GM19025 (cell line): ENCODE data around the gene CROCC2.
"Not testable (repeated sequence)": the region's sequence is repeated elsewhere in the genome, so short reads cannot be mapped to it uniquely, and the experiment has no call there.

Experiments
- ATAC-seq: cut with Tn5 transposase; IDR thresholded peaks from one replicate; pipeline ENCODE4 v1.9.1; 2021; ENCODE audit warnings: mild to moderate bottlenecking, low read depth, moderate library complexity; ENCODE audit not compliant: unreplicated experiment

Gene CROCC2

GRCh38 chr2:240963868-240964703 lies 58.0 kb downstream of the CROCC2 start:
- no peak for ATAC-seq

GRCh38 chr2:240964704-240965295 lies 58.7 kb downstream of the CROCC2 start:
- ATAC-seq: no peak

DNA sequence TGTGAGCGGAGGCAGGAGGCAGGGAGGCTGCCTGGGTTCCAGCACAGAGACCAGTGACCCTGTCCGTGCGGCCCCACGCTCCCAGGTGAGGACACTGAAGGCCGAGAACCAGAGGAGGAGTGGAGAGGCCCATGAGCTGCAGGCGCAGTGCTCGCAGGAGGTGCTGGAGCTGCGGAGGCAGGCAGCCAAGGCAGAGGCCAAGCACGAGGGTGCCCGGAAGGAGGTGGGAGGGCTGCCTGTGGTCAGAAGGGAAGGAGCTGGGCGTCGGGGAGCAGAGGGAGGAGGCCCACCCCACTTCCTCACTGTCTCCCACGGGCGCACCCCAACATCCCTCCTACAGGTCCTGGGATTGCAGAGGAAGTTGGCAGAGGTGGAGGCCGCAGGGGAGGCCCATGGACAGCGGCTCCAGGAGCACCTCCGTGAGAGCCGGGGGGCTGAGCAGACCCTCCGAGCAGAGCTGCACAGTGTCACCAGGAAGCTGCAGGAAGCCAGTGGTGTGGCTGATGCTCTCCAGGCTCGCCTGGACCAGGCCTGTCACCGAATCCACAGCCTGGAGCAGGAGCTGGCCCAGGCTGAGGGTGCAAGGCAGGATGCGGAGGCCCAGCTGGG lies 59.3 kb downstream of the CROCC2 start:
- no peak for ATAC-seq

DNA sequence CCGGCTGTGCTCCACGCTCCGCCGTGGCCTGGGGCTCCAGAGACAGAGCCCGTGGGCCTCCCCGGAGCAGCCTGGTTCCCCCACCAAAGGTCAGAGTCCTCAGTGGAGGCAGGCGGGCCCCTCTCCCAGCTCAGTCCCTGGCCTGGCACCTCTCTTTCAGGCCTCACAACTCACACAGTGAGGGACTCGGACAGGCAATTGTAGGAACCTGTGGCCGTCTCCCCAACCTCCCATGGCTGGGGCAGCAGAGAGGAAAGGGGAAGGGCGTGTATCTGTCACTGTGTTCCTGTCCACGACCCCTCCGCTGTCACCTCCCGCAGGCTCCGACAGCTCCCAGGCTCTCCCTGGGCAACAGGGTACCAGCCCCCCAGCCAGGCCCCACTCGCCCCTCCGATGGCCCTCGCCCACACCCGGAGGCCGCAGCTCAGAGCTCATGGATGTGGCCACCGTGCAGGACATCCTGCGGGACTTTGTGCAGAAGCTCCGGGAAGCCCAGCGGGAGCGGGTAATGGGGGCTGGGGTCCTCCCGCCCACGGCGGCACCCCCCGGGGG lies 59.8 kb downstream of the CROCC2 start:
- ATAC-seq: no peak

- no peak for ATAC-seq
Measured at GRCh38 chr2:240966457-240966905, 60.3 kb downstream of the CROCC2 start.

DNA sequence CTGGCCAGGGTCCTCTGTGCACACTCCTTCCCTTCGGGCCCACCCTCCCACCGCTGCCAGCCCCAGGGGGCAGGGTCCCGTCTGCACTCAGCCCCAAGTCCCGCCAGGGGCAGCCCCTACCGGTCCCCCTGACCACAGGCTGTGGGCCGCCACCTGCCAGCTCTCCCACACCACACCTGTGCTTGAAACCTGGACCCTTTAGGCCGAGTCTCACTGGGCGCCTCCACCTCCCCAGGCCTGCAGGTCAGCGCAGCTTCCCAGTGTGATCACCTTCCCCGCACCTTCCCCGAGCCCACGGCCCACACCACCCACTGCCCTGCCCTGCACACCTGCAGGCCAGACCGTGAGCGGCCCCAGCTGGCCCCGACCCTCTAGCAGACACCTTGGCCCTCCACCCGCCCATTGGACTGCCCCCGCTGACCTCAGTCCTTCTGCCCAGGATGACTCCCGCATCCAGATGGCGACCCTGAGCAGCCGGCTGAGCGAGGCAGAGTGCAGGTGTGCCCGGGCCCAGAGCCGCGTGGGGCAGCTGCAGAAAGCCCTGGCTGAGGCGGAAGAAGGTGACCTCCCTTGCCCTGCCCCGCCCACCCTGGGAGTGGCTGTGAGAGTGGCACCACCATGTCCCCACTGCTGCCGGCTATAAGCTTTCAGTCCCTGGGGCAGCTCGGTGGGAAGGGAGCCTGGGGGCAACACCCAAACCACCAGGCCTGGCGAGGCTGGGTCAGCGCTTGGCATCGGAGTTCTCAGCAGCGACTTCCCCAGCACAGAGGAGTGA lies 61.0 kb downstream of the CROCC2 start:
- ATAC-seq: no peak

GRCh38 chr2:240967681-240968621 lies 61.8 kb downstream of the CROCC2 start:
- no peak for ATAC-seq

DNA sequence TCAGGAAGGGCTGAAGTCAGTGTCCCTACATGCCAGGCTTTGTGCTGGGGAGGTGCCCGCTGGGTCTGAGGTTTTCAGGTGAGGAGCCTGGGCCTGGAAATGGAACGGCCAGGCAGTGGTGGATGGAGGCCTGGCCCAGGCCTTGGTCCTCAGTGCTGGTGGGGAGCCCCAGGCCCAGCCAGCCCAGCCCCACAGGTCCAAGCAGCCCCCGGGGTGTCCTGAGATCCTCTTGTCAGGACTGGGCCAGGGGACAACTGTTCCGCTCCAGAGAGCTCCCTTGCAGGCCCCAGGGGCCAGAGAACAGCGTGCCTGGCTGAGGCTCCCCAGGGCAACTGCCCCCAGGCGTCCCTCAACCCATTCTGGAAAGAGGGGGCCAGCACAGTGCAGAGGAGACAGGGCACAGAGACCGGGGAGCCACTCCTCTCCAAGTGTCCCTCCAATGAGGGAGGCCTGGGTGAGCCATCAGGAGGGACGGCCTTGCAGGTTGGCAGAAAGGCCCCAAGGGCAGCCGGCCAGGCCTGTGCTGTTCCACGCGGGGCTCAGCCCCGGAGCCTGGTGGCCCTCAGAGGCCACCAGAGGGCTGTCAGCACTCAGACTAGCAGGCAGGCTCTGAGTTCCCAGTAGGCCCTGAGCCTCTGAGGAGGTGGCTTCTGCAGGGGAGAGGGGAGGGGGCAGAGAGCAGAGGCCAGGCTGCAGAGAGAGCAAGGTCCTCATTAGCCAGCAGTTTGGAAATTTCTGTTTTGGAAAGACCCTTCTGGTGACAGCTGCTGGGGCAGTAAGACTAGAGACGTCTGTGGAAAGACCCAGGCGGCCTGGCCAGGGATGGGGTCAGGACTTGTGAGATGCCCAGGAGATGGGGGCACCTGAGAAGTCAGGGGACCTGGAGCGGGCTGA lies 62.8 kb downstream of the CROCC2 start:
- ATAC-seq: no peak

DNA sequence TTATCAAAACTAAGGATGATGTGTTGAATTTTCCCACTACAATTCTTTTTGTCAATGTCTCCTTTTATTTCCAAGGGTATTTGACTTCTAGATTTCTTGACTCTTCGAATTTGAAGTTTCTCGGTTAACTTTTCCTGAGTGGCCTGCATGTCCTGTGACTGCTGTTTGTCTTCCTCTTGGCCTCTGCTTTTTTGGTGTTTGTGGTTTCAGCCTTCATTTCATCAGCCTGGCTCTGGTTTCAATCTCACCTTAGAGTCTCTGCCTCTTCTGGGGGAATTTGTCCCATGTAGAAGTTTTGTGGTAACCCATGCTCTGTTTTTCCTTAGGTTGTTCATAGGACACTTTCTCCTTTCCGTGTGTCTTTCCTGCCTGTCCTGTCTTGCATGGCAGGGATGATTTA lies 64.0 kb downstream of the CROCC2 start:
- no peak for ATAC-seq

DNA sequence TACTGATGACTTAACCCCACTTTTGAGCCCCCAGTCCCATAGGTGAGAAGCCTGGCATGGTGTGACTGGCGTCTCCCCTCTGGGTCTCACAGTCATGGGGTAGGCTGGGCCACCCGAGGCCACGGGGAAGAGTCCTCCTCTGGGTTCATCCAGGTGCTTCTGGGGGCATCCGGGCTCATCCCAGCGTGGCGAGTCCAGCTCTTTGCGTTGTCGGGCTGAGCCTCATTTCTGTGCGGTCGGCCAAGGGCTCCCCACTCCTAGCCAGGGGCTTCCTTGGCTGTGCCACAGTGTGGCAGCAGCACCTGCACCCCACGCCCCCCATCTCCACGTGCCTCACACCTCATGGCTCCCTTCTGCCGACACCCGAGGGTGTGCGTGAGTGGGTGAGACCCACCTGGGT lies 64.7 kb downstream of the CROCC2 start:
- ATAC-seq: no peak

- no peak for ATAC-seq
Measured at GRCh38 chr2:240972201-240972600, 66.1 kb downstream of the CROCC2 start.

- no peak for ATAC-seq
Measured at GRCh38 chr2:240972636-240973521, 66.7 kb downstream of the CROCC2 start.

- no peak for ATAC-seq
Measured at GRCh38 chr2:240974771-240975572, 68.8 kb downstream of the CROCC2 start.

DNA sequence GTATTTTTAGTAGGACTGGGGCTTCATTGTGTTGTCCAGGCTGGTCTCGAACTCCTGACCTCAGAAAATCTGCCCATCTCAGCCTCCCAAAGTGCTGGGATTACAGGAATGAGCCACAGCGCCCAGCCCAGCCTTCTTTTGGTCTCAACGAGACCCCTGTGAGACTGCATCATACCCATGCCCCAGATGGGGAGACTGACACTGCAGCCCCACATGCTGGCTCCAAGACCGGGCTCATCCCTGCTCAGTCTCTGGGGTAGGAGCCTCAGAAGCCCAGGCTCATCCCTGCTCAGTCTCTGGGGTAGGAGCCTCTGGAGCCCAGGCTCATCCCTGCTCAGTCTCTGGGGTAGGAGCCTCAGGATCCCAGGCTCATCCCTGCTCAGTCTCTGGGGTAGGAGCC lies 69.8 kb downstream of the CROCC2 start:
- ATAC-seq: not testable (repeated sequence)

DNA sequence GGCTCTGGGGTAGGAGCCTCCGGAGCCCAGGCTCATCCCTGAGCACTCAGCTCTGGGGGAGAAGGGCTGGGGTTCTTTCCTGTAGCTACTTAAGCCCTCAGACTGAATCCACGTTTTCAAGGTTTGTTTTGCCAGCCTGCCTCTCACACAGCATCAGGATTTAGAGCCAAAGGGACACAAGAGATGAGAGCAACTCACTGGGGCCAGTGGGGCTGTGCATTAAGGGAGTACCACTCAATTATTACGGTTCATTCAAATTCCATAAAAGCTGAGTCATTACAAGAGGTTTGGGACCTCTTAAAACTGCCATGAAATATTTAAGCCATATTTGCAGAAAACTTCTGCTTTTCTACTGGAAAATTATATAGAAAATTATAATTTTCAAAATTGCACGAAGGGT lies 75.1 kb downstream of the CROCC2 start:
- ATAC-seq: no peak

DNA sequence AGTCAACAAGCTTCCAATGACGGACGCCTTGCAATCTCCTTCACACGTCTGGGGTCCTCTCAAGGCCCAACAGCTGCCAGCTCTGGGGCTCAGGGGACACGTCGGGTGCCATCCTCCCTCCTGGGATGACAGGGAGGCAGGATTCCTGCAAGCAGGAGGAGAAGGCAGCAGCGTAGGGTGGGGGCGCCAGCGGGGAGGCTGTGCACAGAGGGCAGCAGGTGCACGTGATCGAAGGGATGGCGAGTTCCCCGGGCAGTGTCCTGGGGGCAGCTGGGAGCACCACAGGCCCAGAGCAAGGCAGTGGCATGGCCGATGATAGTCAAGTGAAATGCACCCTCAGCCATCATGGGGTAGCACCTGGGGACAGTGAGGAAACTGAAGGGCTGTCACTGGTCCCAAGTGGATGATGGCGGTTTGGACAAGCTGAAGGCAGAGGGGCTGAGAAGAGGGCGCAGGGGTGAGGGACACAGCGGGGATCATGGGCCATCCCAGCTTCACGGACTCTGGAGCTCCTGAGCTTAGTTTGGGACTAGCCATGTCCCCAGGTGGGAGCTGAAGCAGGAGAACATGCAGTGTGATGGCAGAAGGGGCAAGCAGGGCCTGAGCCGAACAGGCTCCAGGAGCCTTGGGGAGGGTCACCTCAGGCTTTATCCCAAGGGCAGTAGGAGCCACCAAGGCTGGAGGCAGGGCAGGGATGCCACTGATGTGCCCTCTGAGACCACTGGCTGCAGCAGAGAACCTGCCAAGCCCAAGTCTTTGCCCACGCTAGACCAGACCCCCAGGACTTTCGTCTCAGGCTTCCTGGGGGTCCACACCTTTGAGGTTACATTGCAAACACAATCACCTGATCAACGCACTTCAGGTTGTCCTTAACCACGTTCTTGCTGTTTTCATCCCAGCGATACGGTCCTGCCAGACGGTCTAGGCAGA lies 76.0 kb downstream of the CROCC2 start:
- no peak for ATAC-seq
